ENCODE data around the gene GAPVD1.
"Not testable (repeated sequence)": the region's sequence is repeated elsewhere in the genome, so short reads cannot be mapped to it uniquely, and the experiment has no call there.

The GAPVD1 gene

GRCh38 chr9:125261501-125262293 lies at the start of gene GAPVD1:
Gene GAPVD1 (plus strand): TSS chr9:125261826. CDS start chr9:125298922, 37,096 bp downstream.
- Mint-ChIP-seq H3K9me3 (no peaks in the 10 kb centered on the region), H3K4me1 (peaks cover 40% of the 10 kb centered on the region), H3K27ac (peak within 1 kb of the TSS; percentile 90 to 97 (median 96)), H3K27me3 (ENCODE audit: low read depth) (no peaks in the 10 kb centered on the region), H3K4me3 (peak within 1 kb of the TSS; percentile 100), H3K36me3 (ENCODE audit: low read depth) (peaks cover 10% of the 10 kb centered on the region)
- peak; percentile 39 to 49 (median 48) for TF ChIP-seq CTCF (IDR thresholded peaks at IDR 0.05; ENCODE audit: unreplicated experiment in 3 of 3)

GRCh38 chr9:125214186-125214585 lies 47.4 kb upstream of the GAPVD1 start:
- Mint-ChIP-seq H3K36me3 (ENCODE audit: low read depth) (peaks cover 46% of the 10 kb centered on the region), H3K4me1 (no peaks in the 10 kb centered on the region), H3K9me3 (no peaks in the 10 kb centered on the region), H3K27ac (no peak overlapping the region), H3K27me3 (ENCODE audit: low read depth) (no peaks in the 10 kb centered on the region), H3K4me3 (no peak overlapping the region)
- no peak for TF ChIP-seq CTCF (IDR thresholded peaks at IDR 0.05; ENCODE audit: unreplicated experiment in 3 of 3)

- peaks cover 39% of the 10 kb centered on the region for H3K36me3 Mint-ChIP-seq (ENCODE audit: low read depth)
- H3K27ac Mint-ChIP-seq = no peak overlapping the region
- no peaks in the 10 kb centered on the region for H3K4me1 Mint-ChIP-seq
- no peak for TF ChIP-seq CTCF (IDR thresholded peaks at IDR 0.05; ENCODE audit: unreplicated experiment in 3 of 3)
- H3K4me3 Mint-ChIP-seq = no peak overlapping the region
- no peaks in the 10 kb centered on the region for H3K27me3 Mint-ChIP-seq (ENCODE audit: low read depth)
- H3K9me3 Mint-ChIP-seq = no peaks in the 10 kb centered on the region
These were observed 43.0 kb upstream of the GAPVD1 start for GRCh38 chr9:125218621-125219020.

GRCh38 chr9:125224858-125225257 lies 36.8 kb upstream of the GAPVD1 start:
- H3K9me3 Mint-ChIP-seq; H3K4me3 Mint-ChIP-seq; H3K4me1 Mint-ChIP-seq; H3K27ac Mint-ChIP-seq; H3K27me3 Mint-ChIP-seq (ENCODE audit: low read depth): not testable (repeated sequence)
- H3K36me3 Mint-ChIP-seq (ENCODE audit: low read depth) = peaks cover 27% of the 10 kb centered on the region

GRCh38 chr9:125227761-125228160 lies 33.9 kb upstream of the GAPVD1 start:
- Mint-ChIP-seq H3K4me3 (no peak overlapping the region), H3K4me1 (no peaks in the 10 kb centered on the region), H3K36me3 (ENCODE audit: low read depth) (peaks cover 25% of the 10 kb centered on the region), H3K9me3 (no peaks in the 10 kb centered on the region), H3K27me3 (ENCODE audit: low read depth) (no peaks in the 10 kb centered on the region), H3K27ac (no peak overlapping the region)
- TF ChIP-seq CTCF (IDR thresholded peaks at IDR 0.05; ENCODE audit: unreplicated experiment in 3 of 3) = no peak

GRCh38 chr9:125233678-125234077 lies 27.9 kb upstream of the GAPVD1 start:
- Mint-ChIP-seq H3K9me3 (no peaks in the 10 kb centered on the region), H3K27me3 (ENCODE audit: low read depth) (no peaks in the 10 kb centered on the region), H3K36me3 (ENCODE audit: low read depth) (peaks cover 64% of the 10 kb centered on the region), H3K4me3 (no peak overlapping the region), H3K27ac (peak overlapping the region in 1 of 3 experiments; percentile 22), H3K4me1 (peaks cover 34% of the 10 kb centered on the region)
- no peak for TF ChIP-seq CTCF (IDR thresholded peaks at IDR 0.05; ENCODE audit: unreplicated experiment in 3 of 3)

- H3K9me3 Mint-ChIP-seq; H3K27me3 Mint-ChIP-seq (ENCODE audit: low read depth); H3K4me3 Mint-ChIP-seq; H3K27ac Mint-ChIP-seq: not testable (repeated sequence)
- Mint-ChIP-seq H3K4me1 (peaks cover 39% of the 10 kb centered on the region), H3K36me3 (ENCODE audit: low read depth) (peaks cover 68% of the 10 kb centered on the region)
These were observed 27.5 kb upstream of the GAPVD1 start for GRCh38 chr9:125234099-125234498.

Data from nephron (organoid).